ENCODE results near the gene TBL3.

GRCh38 chr16:1979271-1980029 is 7.6 kb downstream of the TBL3 start:
- TF ChIP-seq EZH2 (IDR thresholded peaks at IDR 0.05; ENCODE audit: low read length): no peak
- TF ChIP-seq, protein P1, sequence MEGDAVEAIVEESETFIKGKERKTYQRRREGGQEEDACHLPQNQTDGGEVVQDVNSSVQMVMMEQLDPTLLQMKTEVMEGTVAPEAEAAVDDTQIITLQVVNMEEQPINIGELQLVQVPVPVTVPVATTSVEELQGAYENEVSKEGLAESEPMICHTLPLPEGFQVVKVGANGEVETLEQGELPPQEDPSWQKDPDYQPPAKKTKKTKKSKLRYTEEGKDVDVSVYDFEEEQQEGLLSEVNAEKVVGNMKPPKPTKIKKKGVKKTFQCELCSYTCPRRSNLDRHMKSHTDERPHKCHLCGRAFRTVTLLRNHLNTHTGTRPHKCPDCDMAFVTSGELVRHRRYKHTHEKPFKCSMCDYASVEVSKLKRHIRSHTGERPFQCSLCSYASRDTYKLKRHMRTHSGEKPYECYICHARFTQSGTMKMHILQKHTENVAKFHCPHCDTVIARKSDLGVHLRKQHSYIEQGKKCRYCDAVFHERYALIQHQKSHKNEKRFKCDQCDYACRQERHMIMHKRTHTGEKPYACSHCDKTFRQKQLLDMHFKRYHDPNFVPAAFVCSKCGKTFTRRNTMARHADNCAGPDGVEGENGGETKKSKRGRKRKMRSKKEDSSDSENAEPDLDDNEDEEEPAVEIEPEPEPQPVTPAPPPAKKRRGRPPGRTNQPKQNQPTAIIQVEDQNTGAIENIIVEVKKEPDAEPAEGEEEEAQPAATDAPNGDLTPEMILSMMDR (optimal IDR thresholded peaks at IDR 0.05 in 1 of 3, IDR thresholded peaks at IDR 0.05 in 1 of 3, conservative IDR thresholded peaks at IDR 0.05 in 1 of 3; ENCODE audit: extremely low read depth in 1 of 3, insufficient read depth in 2 of 3, low read length in 3 of 3): peak in 1 of 3 experiments; percentile 17

All from keratinocyte (primary cell).